Cardiac muscle cell (in vitro differentiated cells and primary cell): ENCODE results near the gene ODC1. TPM values are rescaled to one million over a fixed set of nuclear protein-coding genes. Genes with fewer than 3 reads are reported as not detected.

Experiments used
- DNase-seq, 2 donors: peaks; one replicate each; pipeline versions ENCODE4 v3.0.0 to v3.0.0-alpha.2; 2010 to 2017; ENCODE audit warnings: low read depth in 1 of 2, low spot score in 1 of 2
- H3K27ac ChIP-seq: fragments of 200-600 bp; sonication (generic); 2 replicates; pipeline ENCODE4 v1.5.1; 2016
- H3K27me3 ChIP-seq: fragments of 200-600 bp; sonication (generic); 2 replicates; pipeline ENCODE4 v1.6.0; 2016; ENCODE audit warnings: control low read depth
- H3K36me3 ChIP-seq: fragments of 200-600 bp; sonication (generic); 2 replicates; pipeline ENCODE4 v1.5.1; 2016; ENCODE audit warnings: control low read depth
- H3K4me1 ChIP-seq: fragments of 200-600 bp; sonication (generic); 2 replicates; pipeline ENCODE4 v1.8.1; 2017; ENCODE audit warnings: low read depth, mild to moderate bottlenecking, mixed run types
- H3K4me3 ChIP-seq: fragments of 200-600 bp; sonication (generic); 2 replicates; pipeline ENCODE4 v1.5.1; 2016; ENCODE audit warnings: mild to moderate bottlenecking
- H3K9me3 ChIP-seq: fragments of 200-600 bp; sonication (generic); 2 replicates; pipeline ENCODE4 v1.5.1; 2017; ENCODE audit warnings: low read depth, mild to moderate bottlenecking, control low read depth
- CTCF ChIP-seq: IDR thresholded peaks from 2 replicates; pipeline ENCODE4 v1.5.1; 2012; ENCODE audit warnings: low read depth, mild to moderate bottlenecking, low read length
- polyA plus RNA-seq: library from polyadenylated mRNA; unstranded; fragments of >200 nt; fragmentation: Nextera tagmentation; extraction: Ambion mirVana; gene quantifications from 2 replicates; pipeline ENCODE4 v1.2.1, GENCODE V29; 2016
- total RNA-seq: library from RNA; depleted of rRNA; stranded (reverse); fragments of >200 nt; gene quantifications from 2 replicates; pipeline ENCODE4 v1.2.3, GENCODE V29; 2016

ODC1 gene
- total and polyA plus RNA-seq, 2 experiments from 2014 or later, result 117 to 129 TPM

DNA sequence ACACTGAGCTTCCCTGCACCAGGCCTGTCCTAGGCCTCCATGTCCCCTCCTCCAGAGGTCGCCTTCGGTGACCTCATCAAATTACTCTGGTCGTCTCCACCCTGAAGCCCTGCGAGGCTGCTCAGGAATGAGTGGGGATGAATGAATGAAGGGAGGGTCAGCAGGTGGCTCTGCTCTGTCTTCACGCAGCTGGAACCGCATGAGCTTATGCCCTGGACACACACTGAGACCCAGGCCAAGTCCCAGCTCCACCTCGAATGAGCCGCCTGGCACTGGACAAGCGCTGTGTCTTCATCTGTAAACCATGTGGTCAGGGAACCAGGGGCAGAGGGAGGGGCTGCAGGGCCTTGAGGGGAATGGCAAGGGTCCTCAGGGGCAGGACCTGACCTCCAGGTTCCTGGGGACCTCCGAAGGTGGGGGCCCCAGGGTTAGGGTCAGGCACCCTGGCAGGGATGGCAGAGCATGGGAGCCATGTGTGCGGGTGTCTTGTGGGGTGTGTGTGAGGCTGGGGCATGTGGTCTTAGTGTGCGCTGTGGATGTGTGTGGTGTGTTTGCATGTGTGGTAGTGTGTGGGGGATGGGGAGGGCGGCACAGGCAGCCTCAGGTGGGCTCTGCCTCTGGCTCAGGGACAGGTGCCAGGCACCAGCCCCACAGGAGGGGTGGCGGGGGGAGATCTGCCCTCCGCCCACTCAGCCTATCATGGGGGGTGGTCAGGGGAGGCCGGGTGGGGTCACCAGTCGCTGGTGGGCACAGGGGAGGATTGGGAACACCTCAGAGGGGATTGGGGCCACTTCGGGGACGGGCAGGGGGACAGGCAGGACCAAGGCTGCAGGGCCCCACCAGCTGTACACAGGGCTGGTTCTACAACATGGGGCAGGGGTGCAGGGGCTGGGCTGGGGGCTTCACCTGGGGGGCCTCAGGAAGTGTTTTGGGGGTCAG is 13.9 kb downstream of the ODC1 start:
- H3K27ac ChIP-seq, result no peak overlapping the region
- peaks cover 11% of the 10 kb centered on the region for H3K4me1 ChIP-seq
- DNase-seq, result no peak
- H3K27me3 ChIP-seq, result peaks cover 21% of the 10 kb centered on the region
- H3K4me3 ChIP-seq, result no peak overlapping the region
- H3K36me3 ChIP-seq, result no peaks in the 10 kb centered on the region
- no peaks in the 10 kb centered on the region for H3K9me3 ChIP-seq
- no peak for TF ChIP-seq CTCF

- no peak overlapping the region for H3K27ac ChIP-seq
- peaks cover 21% of the 10 kb centered on the region for H3K27me3 ChIP-seq
- H3K4me1 ChIP-seq, result peaks cover 11% of the 10 kb centered on the region
- H3K4me3 ChIP-seq, result no peak overlapping the region
- H3K36me3 ChIP-seq, result no peaks in the 10 kb centered on the region
- no peaks in the 10 kb centered on the region for H3K9me3 ChIP-seq
- no peak for DNase-seq
- TF ChIP-seq CTCF, result no peak
Measured at GRCh38 chr2:10433264-10433946, 14.7 kb downstream of the ODC1 start.

- Histone ChIP-seq H3K4me1 (peaks cover 11% of the 10 kb centered on the region), H3K4me3 (peak overlapping the region; percentile 18), H3K27ac (no peak overlapping the region), H3K9me3 (no peaks in the 10 kb centered on the region), H3K27me3 (peaks cover 21% of the 10 kb centered on the region), H3K36me3 (no peaks in the 10 kb centered on the region)
- peak in 1 of 2 donors; percentile 29 for DNase-seq
- TF ChIP-seq CTCF, result no peak
Measured at GRCh38 chr2:10432311-10433181, 15.6 kb downstream of the ODC1 start.

DNA sequence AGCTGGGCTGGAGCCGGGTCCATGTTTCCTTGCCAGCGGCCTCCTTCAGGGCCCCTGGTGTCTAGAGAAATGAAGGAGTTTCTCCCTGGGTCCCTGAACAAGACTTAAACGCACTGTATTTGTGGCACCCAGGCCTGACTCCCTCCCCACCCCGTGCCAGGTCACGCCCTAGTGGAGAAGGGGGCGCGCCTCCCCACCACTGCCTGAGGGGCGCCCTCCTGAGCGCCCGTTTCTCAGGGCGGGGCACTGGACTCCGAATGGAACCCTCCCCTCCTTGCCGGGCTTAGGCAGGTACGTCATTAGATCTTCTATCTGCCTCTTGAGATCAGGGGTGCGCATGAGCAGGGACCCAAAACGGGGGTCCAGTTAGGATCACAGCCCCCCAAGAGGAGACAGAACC is 16.3 kb downstream of the ODC1 start:
- no peaks in the 10 kb centered on the region for H3K36me3 ChIP-seq
- peaks cover 11% of the 10 kb centered on the region for H3K4me1 ChIP-seq
- TF ChIP-seq CTCF, result no peak
- H3K4me3 ChIP-seq, result no peak overlapping the region
- H3K27ac ChIP-seq, result no peak overlapping the region
- H3K27me3 ChIP-seq, result peaks cover 21% of the 10 kb centered on the region
- no peak for DNase-seq
- H3K9me3 ChIP-seq, result no peaks in the 10 kb centered on the region
